GM15510 (cell line): Measurements from ENCODE around the gene ACR.

ENCODE experiments used
- POLR2A ChIP-seq: IDR thresholded peaks from 3 replicates; pipeline ENCODE4 v1.6.1; 2011; ENCODE audit warnings: borderline replicate concordance; ENCODE audit not compliant: insufficient read length; ENCODE audit errors: extremely low read depth

The ACR gene

DNA sequence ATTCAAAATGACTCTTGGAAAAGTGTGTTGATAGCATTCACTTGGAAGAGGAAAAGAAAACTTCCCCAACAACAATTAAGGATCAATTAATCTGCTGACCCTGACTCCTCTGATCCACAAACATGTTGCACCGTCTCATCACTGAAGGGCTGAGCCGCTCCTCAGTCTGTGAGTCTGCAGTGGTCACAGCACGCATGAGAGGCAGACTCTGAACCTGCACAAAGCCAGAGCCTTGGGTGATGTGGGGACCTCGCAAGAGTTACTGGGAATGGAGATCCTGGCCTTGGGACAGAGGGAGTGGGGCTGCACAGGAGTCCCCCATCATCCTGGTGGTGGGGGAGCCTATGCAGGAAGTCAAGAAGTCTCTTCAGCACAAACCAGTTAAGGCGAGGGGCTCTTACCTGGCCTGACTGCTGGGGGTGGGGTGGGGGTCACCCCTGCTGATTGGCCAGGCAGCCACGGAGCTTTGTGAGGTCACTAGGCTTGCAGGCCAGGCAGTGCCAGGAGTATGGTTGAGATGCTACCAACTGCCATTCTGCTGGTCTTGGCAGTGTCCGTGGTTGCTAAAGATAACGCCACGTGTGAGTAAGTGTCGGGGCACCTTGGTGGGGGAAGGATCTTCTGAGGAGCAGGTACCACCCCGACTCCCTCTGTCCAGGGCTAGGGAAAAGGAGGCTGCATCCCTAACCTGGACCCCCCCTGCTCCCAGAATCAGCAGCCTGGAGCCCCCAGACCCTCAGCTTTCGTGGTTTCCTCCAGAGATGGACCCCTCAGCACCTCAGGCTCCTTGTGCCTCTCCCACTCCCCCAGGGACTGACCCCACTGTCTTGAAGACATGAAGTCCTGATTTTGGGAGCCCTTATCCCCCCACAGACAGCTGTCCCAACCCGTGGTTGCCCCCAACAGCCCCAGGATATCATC is at the start of gene ACR:
Gene ACR, plus strand, starts transcription at position 477 of the 921 bp plus-strand sequence. Its CDS starts 32 bp downstream, at position 509.
- TF ChIP-seq POLR2A: no peak

GRCh38 chr22:50688448-50688847 is 49.6 kb upstream of the ACR start:
- TF ChIP-seq POLR2A: no peak

GRCh38 chr22:50691521-50691920 is 46.5 kb upstream of the ACR start:
- no peak for TF ChIP-seq POLR2A

DNA sequence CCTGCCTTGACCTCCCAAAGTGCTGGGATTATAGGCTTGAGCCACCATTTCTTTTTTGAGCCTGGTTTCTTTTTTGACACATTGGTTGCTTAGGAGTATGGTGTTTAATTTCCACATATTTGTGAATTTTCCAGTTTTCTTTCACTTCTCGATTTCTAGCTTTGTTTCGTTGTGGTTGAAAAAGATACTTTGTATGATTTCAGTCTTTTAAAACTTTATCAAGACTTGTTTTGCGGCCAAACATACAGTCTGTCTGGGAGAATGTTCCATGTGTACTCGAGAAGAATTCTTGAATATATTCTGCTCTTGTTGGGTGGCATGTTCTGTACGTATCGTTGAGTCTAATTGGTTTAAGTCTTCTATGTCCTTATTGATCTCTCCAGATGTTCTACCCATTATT is 44.5 kb upstream of the ACR start:
- no peak for TF ChIP-seq POLR2A

DNA sequence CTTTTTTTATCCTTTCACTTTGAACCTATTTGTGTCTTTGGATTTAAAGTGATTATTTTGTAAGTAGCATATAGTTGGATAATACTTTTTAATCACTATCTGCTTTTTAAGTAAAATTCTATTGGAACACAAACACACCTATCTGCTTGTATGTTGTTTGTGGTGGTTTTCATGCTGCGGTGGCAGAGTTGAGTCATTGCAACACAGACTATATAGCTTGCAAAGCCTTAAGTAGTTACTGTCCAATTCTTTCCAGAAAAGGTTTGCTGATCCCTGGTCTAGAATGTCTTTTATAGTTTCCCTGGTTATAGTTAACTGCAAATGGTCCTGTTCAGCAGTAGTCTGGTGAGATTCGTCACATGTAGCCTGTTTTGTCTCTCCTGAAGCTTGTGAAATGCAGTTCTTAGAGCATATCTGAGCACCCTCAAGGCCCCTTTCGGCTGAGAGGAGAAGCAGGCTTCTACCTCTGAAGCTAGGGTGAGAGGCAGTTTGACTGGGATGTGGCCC is 43.9 kb upstream of the ACR start:
- TF ChIP-seq POLR2A: no peak

DNA sequence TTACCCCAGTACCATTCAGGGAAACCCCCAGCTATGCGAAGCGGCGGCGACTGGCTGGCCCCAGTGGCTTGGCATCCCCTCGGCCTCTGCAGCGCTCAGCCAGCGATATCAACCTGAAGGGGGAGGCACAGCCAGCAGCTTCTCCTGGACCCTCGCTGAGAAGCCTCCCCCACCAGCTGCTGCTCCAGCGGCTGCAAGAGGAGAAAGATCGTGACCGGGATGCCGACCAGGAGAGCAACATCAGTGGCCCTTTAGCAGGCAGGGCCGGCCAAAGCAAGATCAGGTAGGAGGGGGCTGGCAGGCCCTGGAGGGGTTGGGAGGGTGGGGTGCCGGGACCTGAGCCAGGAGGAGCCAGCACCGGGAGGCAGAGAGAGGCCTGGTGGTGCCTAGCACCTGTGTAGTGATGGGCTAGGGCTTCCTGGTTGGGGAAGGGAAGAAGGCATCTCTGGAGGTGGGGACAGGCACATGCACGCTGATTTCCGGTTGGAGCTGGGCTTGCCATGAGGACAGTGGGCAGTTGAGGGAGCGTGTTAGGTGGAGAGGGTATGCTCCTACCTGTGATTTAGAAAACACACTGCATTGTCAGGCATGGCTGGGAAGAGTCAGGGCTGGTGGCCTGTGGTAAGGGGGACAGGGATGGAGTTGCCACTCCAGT is 43.1 kb upstream of the ACR start:
- no peak for TF ChIP-seq POLR2A

GRCh38 chr22:50695421-50696250 is 42.4 kb upstream of the ACR start:
- no peak for TF ChIP-seq POLR2A

DNA sequence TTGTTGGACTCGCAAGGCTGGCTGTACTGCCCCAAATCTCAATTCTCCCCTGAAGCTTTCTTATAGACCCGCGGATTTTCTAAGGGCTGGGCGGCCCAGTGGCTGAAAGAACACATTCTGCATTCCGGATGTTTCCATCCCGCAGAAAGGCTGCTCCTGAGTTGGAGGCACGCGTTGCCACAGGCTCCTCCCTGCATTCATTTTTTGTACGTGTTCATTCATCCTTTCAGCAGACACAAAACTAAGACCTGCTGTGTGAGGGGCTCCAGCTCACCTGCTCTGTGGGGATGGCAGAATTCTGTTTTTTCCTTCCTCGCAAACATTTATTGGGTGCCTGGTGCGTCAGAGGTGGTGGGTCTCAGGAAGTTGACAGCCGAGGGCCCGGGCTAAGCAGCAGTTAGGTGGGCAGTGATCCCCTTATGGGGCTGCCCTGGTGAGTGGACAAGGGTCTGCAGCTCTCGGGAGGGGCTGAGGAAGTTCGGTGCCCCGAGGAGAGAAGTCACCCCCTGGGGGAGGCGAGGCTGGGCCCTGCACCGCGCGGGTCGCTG is 41.7 kb upstream of the ACR start:
- TF ChIP-seq POLR2A: no peak

DNA sequence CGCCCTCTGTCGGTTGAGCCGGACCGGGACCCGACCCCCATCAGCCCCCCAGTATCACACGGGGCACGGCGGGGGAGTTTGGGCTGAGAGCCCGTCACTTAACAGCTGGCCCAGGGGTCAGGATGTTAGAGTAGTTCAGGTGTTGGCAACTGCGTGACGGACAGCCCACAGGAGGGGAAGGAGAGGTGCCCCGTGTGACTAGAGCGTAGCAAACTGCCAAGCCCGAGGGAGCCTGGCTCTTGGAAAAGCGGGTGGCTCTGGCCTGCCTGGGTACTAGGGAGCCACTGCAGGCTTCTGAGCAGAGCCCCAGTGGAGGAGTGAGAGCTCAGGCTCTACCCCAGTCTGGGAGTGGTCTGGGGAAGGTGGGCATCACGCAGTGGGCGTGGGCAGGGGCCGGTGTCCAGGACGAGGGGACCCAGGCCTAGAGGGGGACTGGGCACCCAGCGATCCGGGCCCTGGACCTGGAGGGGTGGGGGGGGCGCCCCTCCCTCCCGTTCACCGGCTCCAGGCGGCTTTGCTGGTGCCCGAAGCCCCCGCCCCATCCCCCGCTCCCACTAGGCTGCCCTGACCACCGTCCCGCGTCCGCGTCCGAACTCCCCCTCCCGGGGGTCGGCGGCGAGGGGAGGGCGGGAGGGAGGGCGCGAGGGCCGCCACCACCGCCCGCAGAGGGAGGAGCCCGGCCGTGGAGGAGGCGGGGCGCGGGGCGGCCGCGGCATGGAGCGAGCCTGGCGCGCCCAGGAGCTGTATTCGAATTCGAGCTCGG is 41.0 kb upstream of the ACR start:
- no peak for TF ChIP-seq POLR2A

DNA sequence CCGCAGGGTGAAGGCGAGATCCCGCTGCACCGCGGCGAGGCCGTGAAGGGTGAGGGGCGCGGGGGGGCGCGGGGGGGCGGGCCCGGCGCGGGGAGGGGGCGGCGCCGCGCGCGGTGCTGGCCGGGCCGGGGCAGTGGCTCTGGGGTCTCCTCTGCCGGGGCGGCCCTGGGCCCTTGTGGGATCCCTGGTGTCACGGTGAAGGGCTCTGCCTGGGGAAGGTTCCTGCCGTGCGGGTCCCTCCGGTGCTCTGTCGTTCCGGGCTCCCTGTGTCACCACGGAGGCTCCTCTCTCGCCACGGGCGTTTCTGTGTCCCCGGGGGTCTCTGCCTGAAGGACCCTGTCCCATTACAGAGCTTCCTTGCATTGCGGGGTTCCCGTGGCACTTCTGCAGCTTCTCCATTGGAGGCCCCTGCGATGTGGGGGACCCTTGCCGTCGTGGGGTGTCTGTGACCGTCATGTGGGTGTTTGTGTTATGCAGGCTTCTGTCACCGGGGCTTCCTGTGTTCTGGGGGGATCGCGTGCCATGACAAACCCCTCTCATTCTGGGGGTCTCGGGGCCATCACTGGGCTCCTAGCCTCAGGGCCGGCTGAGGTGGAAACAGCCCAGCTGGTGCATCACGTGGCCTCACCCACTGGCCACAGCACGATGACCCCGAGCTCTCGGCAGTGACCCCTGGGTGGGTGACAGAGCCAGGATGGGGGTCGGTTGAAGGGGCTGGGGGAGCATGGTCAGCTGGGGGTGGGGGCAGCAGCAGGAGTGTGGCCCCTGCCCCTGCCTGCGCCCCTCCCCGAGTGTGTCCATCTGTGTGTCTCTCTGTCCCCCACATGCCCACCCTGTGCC is 40.1 kb upstream of the ACR start:
- TF ChIP-seq POLR2A: no peak

GRCh38 chr22:50698546-50698945 is 39.5 kb upstream of the ACR start:
- no peak for TF ChIP-seq POLR2A

DNA sequence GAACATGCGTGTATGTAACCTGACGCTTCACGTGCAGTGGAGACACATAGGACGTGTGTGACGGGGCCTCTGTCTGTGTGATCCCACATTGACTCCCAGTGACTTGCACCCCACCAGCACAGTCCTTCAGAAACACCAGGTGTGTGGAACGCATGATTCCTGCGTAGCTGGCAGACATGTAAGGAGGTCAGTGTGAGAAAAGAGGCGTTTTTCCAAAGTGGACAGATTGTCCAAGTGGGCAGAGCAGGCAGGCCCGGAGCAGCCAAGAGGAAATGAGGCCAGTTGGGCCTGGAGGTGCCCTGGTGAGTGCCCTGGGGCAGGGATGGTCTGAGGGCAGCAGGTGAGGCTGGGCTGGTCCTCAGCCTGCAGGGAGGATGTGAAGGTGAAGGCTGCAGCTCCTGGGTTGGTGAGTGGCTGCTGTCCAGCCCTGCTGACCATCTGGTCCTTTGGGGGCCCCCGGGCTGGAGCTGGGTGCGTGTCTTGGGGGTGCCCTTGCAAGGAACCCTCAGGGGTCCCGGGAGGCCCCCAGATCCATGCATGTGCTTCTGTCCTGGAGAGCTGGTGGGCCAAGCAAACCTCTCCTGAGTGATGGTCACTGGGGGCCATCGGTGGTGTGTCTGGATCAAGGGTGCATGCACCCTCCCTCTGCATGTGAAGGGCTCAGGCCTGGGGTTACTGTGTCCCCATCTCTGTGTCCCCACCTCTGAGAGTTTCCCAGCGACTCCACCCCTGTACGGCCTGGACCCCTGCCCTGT is 38.8 kb upstream of the ACR start:
- no peak for TF ChIP-seq POLR2A
